Panc1 (cell line): ENCODE results near the gene TOB1. TPM values are rescaled to one million over a fixed set of nuclear protein-coding genes. Genes with fewer than 3 reads are reported as not detected.

Experiments used
- ATAC-seq: fragments of 200-7000 bp; cut with Tn5 transposase; 2 replicates; pipeline ENCODE4 v1.9.1; 2020; ENCODE audit warnings: mild to moderate bottlenecking, moderate library complexity
- BruUV-seq: library from RNA; stranded (reverse); fragments of 400-500 nt; replicated peaks from 2 replicates; lab custom pipeline; 2021; lab: Mats Ljungman, UMichigan
- CTCF ChIA-PET: fragments of 300-600 bp; sonication (Branson Sonifier 250); formaldehyde crosslinking; loops from one replicate; lab custom pipeline; 2022; ENCODE audit warnings: antibody characterized with exemption; lab: Charles Lee
- POLR2A ChIA-PET: fragments of 300-600 bp; sonication (Branson Sonifier 250); formaldehyde crosslinking; loops from one replicate; lab custom pipeline; 2022; ENCODE audit warnings: antibody characterized with exemption; lab: Charles Lee
- DNase-seq: peaks from one replicate; pipeline ENCODE4 v3.0.0-alpha.2; 2010; ENCODE audit warnings: low read depth, low spot score
- H3K27ac ChIP-seq: 2 replicates; pipeline ENCODE4 v1.5.1; 2011; ENCODE audit warnings: mild to moderate bottlenecking, low read length, inconsistent platforms
- H3K27me3 ChIP-seq: fragments of 200-500 bp; sonication (Bioruptor generic); 2 replicates; pipeline ENCODE4 v1.6.0; 2014; ENCODE audit warnings: low read length, inconsistent platforms; ENCODE audit not compliant: control insufficient read depth, insufficient read depth
- H3K36me3 ChIP-seq: fragments of 200-500 bp; sonication (Bioruptor generic); 2 replicates; pipeline ENCODE4 v1.5.1; 2014; ENCODE audit warnings: inconsistent platforms, mild to moderate bottlenecking, low read length, moderate library complexity; ENCODE audit not compliant: control insufficient read depth, insufficient read depth
- H3K4me1 ChIP-seq: 2 replicates; pipeline ENCODE4 v1.5.1; 2011; ENCODE audit warnings: inconsistent platforms, mild to moderate bottlenecking, low read length, moderate library complexity; ENCODE audit not compliant: control insufficient read depth, insufficient read depth
- H3K4me3 ChIP-seq, 2 experiments: 2 replicates each; pipeline ENCODE4 v1.5.1; 2011 to 2012; ENCODE audit warnings: low read depth in 2 of 2, low read length in 2 of 2, mild to moderate bottlenecking in 2 of 2, inconsistent platforms in 1 of 2, moderate library complexity in 1 of 2
- H3K9me3 ChIP-seq: fragments of 200-500 bp; sonication (Bioruptor generic); 2 replicates; pipeline ENCODE4 v1.5.1; 2014; ENCODE audit warnings: low read depth, mild to moderate bottlenecking, inconsistent platforms, low read length, moderate library complexity; ENCODE audit not compliant: control insufficient read depth, insufficient read depth
- CTCF ChIP-seq: fragments of 450-650 bp; IDR thresholded peaks from 2 replicates; pipeline ENCODE4 v1.5.1; 2017; ENCODE audit warnings: mild to moderate bottlenecking
- POLR2AphosphoS5 ChIP-seq: IDR thresholded peaks from 2 replicates; pipeline ENCODE4 v1.6.1; 2012; ENCODE audit warnings: mild to moderate bottlenecking, low read depth, low read length, moderate library complexity
- REST ChIP-seq, 2 experiments: IDR thresholded peaks; 2 replicates each; pipeline ENCODE4 v1.6.1; 2011 to 2012; ENCODE audit warnings: low read depth in 2 of 2, control low read depth in 1 of 2, low read length in 1 of 2, mild to moderate bottlenecking in 1 of 2, moderate library complexity in 1 of 2; ENCODE audit not compliant: insufficient read depth in 1 of 2
- SIN3A ChIP-seq: IDR thresholded peaks from 2 replicates; pipeline ENCODE4 v1.6.1; 2012; ENCODE audit warnings: low read depth, mild to moderate bottlenecking, low read length, moderate library complexity, borderline replicate concordance; ENCODE audit not compliant: insufficient read depth
- TCF7L2 ChIP-seq: IDR thresholded peaks from 2 replicates; pipeline ENCODE4 v1.6.1; 2011; ENCODE audit warnings: mild to moderate bottlenecking, low read depth, low read length, inconsistent platforms
- in situ Hi-C: cut with HindIII; loops from 2 replicates; pipeline ENCODE4 v1.10.0; 2016; ENCODE audit warnings: low sequenced_read_pairs, low pct_unique_long_range_greater_than_20kb
- intact Hi-C: fragments of 100-400 bp; cut with micrococcal nuclease; formaldehyde crosslinking; loops from one replicate; pipeline ENCODE4 v1.10.0; 2022; ENCODE audit not compliant: unreplicated experiment
- total RNA-seq: library from RNA; stranded (reverse); gene quantifications from one replicate; pipeline ENCODE4 v1.2.1, GENCODE V29; 2021; ENCODE audit not compliant: unreplicated experiment

Gene TOB1
- total RNA-seq, 1 experiment from 2014 or later, result 117 TPM

- ChIA-PET CTCF (interaction anchor here (0.7 kb wide), 1 partner anchor 59 kb away, joined by 3 read pairs; no protein-coding TSS in a partner anchor), POLR2A (interaction anchor here (0.6 kb wide), 1 partner anchor 52 kb away, joined by 4 read pairs; no protein-coding TSS in a partner anchor)
- in situ Hi-C loops (no loop called here), intact Hi-C loops (no loop called here)
- Histone ChIP-seq H3K9me3 (no peaks in the 10 kb centered on the region), H3K27ac (peak overlapping the region; percentile 76), H3K36me3 (no peaks in the 10 kb centered on the region), H3K4me3 (no peak overlapping the region), H3K27me3 (no peaks in the 10 kb centered on the region), H3K4me1 (peaks cover 49% of the 10 kb centered on the region)
- no TSS peak for BruUV-seq
- no peak for ATAC-seq
- DNase-seq, result no peak
- no peak for TF ChIP-seq CTCF
- no peak for TF ChIP-seq TCF7L2
- TF ChIP-seq REST (IDR thresholded peaks at IDR 0.05; ENCODE audit: insufficient read depth in 1 of 2, low read depth in 2 of 2, low read length in 1 of 2), result no peak
- no peak for TF ChIP-seq POLR2AphosphoS5
- TF ChIP-seq SIN3A, result no peak
Measured at GRCh38 chr17:50890675-50891516, 24.7 kb upstream of the TOB1 start.

GRCh38 chr17:50889528-50890118 lies 23.5 kb upstream of the TOB1 start:
- no peaks in the 10 kb centered on the region for H3K27me3 ChIP-seq
- no peaks in the 10 kb centered on the region for H3K9me3 ChIP-seq
- ChIA-PET CTCF (interaction anchor here (0.5 to 0.6 kb wide), 2 partner anchors 55 to 121 kb away, joined by 4 to 5 read pairs; no protein-coding TSS in a partner anchor), POLR2A (interaction anchor here (0.7 kb wide), 1 partner anchor 23 kb away, joined by 3 read pairs; the partner anchor contains the start of gene TOB1)
- DNase-seq (no peak), ATAC-seq (no peak)
- intact Hi-C loops (no loop called here), in situ Hi-C loops (no loop called here)
- H3K4me1 ChIP-seq, result peaks cover 46% of the 10 kb centered on the region
- no peak overlapping the region; the same call in 1 of the 2 replicates for H3K27ac ChIP-seq
- no TSS peak for BruUV-seq
- no peaks in the 10 kb centered on the region for H3K36me3 ChIP-seq
- TF ChIP-seq POLR2AphosphoS5, result no peak
- no peak for TF ChIP-seq SIN3A
- TF ChIP-seq TCF7L2, result no peak
- TF ChIP-seq REST (IDR thresholded peaks at IDR 0.05; ENCODE audit: insufficient read depth in 1 of 2, low read depth in 2 of 2, low read length in 1 of 2), result no peak
- TF ChIP-seq CTCF, result no peak
- H3K4me3 ChIP-seq, result no peak overlapping the region
